IMR-90 (cell line): ENCODE data around the gene VEPH1. TPM values are rescaled to one million over a fixed set of nuclear protein-coding genes. Genes with fewer than 3 reads are reported as not detected.

ENCODE experiments used
- ATAC-seq: fragments of 200-7000 bp; cut with Tn5 transposase; 2 replicates; pipeline ENCODE4 v1.9.1; 2020; ENCODE audit warnings: low read depth, mild to moderate bottlenecking, moderate library complexity
- BruUV-seq: library from RNA; stranded (reverse); fragments of 400-500 nt; replicated peaks from 2 replicates; lab custom pipeline; 2021; lab: Mats Ljungman, UMichigan
- CTCF ChIA-PET: fragments of 300-600 bp; formaldehyde crosslinking; extraction: SDS; loops from one replicate; lab custom pipeline; 2021; ENCODE audit warnings: antibody characterized with exemption; lab: Yijun Ruan, JAX
- POLR2A ChIA-PET: fragments of 300-600 bp; sonication (Branson Sonifier 250); formaldehyde crosslinking; loops from one replicate; lab custom pipeline; 2022; ENCODE audit warnings: antibody characterized with exemption; ENCODE audit not compliant: unreplicated experiment; lab: Charles Lee
- DNase-seq: peaks from one replicate; pipeline ENCODE4 v3.0.0; 2013
- H2AFZ ChIP-seq: replicated peaks from 2 replicates; pipeline ENCODE3; 2013; ENCODE audit warnings: low read length, mild to moderate bottlenecking; ENCODE audit not compliant: poor library complexity
- H2AK5ac ChIP-seq: 2 replicates; pipeline ENCODE4 v1.6.1; 2013; ENCODE audit warnings: low read depth, low read length, inconsistent platforms
- H2AK9ac ChIP-seq: replicated peaks from 2 replicates; pipeline ENCODE3; 2013; ENCODE audit warnings: mild to moderate bottlenecking, low read depth, low read length, moderate library complexity; ENCODE audit not compliant: poor library complexity
- H2BK120ac ChIP-seq: 2 replicates; pipeline ENCODE4 v1.6.1; 2013; ENCODE audit warnings: low read depth, low read length, inconsistent platforms
- H2BK15ac ChIP-seq: 3 replicates; pipeline ENCODE4 v1.6.1; 2013; ENCODE audit warnings: low read depth, low read length, inconsistent platforms
- H2BK20ac ChIP-seq: 2 replicates; pipeline ENCODE4 v1.6.1; 2013; ENCODE audit warnings: low read depth, mild to moderate bottlenecking, inconsistent platforms, low read length, moderate library complexity
- H2BK5ac ChIP-seq: 2 replicates; pipeline ENCODE4 v1.6.1; 2013; ENCODE audit warnings: mild to moderate bottlenecking, low read depth, low read length, inconsistent platforms; ENCODE audit not compliant: poor library complexity, severe bottlenecking
- H3K14ac ChIP-seq: replicated peaks from 2 replicates; pipeline ENCODE4 v1.6.1; 2013; ENCODE audit warnings: low read depth, low read length, inconsistent platforms
- H3K18ac ChIP-seq: 2 replicates; pipeline ENCODE4 v1.6.1; 2013; ENCODE audit warnings: low read depth, low read length, control low read depth
- H3K23ac ChIP-seq: 2 replicates; pipeline ENCODE4 v1.6.1; 2013; ENCODE audit warnings: low read depth, low read length, inconsistent platforms
- H3K27ac ChIP-seq: 2 replicates; pipeline ENCODE4 v1.5.1; 2013; ENCODE audit warnings: mild to moderate bottlenecking, control low read depth, low read length; ENCODE audit not compliant: insufficient read depth
- H3K27me3 ChIP-seq: 2 replicates; pipeline ENCODE4 v1.6.1; 2013; ENCODE audit warnings: low read length; ENCODE audit not compliant: control insufficient read depth, insufficient read depth
- H3K36me3 ChIP-seq: 2 replicates; pipeline ENCODE4 v1.6.1; 2013; ENCODE audit warnings: low read length, mixed read lengths; ENCODE audit not compliant: control insufficient read depth, insufficient read depth
- H3K4ac ChIP-seq: 2 replicates; pipeline ENCODE4 v1.6.1; 2013; ENCODE audit warnings: low read depth, low read length, inconsistent platforms
- H3K4me1 ChIP-seq: 2 replicates; pipeline ENCODE4 v1.6.1; 2013; ENCODE audit warnings: low read length, mixed read lengths; ENCODE audit not compliant: control insufficient read depth, insufficient read depth
- H3K4me2 ChIP-seq: 2 replicates; pipeline ENCODE4 v1.6.1; 2013; ENCODE audit warnings: low read depth, mild to moderate bottlenecking, control low read depth, low read length, moderate library complexity
- H3K4me3 ChIP-seq: 2 replicates; pipeline ENCODE4 v1.5.1; 2013; ENCODE audit warnings: low read depth, mild to moderate bottlenecking, control low read depth, low read length, moderate library complexity; ENCODE audit not compliant: insufficient read depth
- H3K56ac ChIP-seq: 2 replicates; pipeline ENCODE4 v1.6.1; 2013; ENCODE audit warnings: low read length, inconsistent platforms; ENCODE audit not compliant: insufficient read depth; ENCODE audit errors: extremely low read depth
- H3K79me1 ChIP-seq, 2 experiments: 2 replicates each; pipeline ENCODE4 v1.6.1; 2013; ENCODE audit warnings: low read length in 2 of 2, inconsistent platforms in 1 of 2, low read depth in 1 of 2
- H3K9ac ChIP-seq: 2 replicates; pipeline ENCODE4 v1.6.1; 2013; ENCODE audit warnings: low read depth, low read length, control low read depth
- H3K9me1 ChIP-seq: 2 replicates; pipeline ENCODE4 v1.6.1; 2013; ENCODE audit warnings: low read length, inconsistent platforms; ENCODE audit not compliant: insufficient read depth
- H3K9me3 ChIP-seq: 2 replicates; pipeline ENCODE4 v1.6.1; 2013; ENCODE audit warnings: low read length; ENCODE audit not compliant: control insufficient read depth, insufficient read depth
- H4K20me1 ChIP-seq: 2 replicates; pipeline ENCODE4 v1.6.1; 2013; ENCODE audit warnings: low read length, inconsistent platforms; ENCODE audit not compliant: insufficient read depth
- H4K5ac ChIP-seq: 2 replicates; pipeline ENCODE4 v1.6.1; 2013; ENCODE audit warnings: mild to moderate bottlenecking, low read depth, low read length, control low read depth
- H4K8ac ChIP-seq, 2 experiments: 2 replicates each; pipeline ENCODE4 v1.6.1; 2013; ENCODE audit warnings: low read depth in 2 of 2, low read length in 2 of 2, control low read depth in 1 of 2, inconsistent platforms in 1 of 2
- H4K91ac ChIP-seq: 2 replicates; pipeline ENCODE4 v1.6.1; 2013; ENCODE audit warnings: low read depth, low read length, inconsistent platforms; ENCODE audit not compliant: insufficient read depth
- CHD1 ChIP-seq: IDR thresholded peaks from 2 replicates; pipeline ENCODE4 v1.6.1; 2012; ENCODE audit warnings: low read depth, low read length, improper control_type of control experiment
- MAFK ChIP-seq: IDR thresholded peaks from 2 replicates; pipeline ENCODE4 v1.6.1; 2012; ENCODE audit warnings: low read depth, low read length, improper control_type of control experiment
- MXI1 ChIP-seq: IDR thresholded peaks from 2 replicates; pipeline ENCODE4 v1.6.1; 2012; ENCODE audit warnings: low read depth, mild to moderate bottlenecking, low read length, moderate library complexity, borderline replicate concordance
- POLR2A ChIP-seq: IDR thresholded peaks from 2 replicates; pipeline ENCODE4 v1.6.1; 2012; ENCODE audit warnings: mild to moderate bottlenecking, low read depth, low read length
- RCOR1 ChIP-seq: IDR thresholded peaks from 2 replicates; pipeline ENCODE4 v1.6.1; 2012; ENCODE audit warnings: mild to moderate bottlenecking, low read length, improper control_type of control experiment; ENCODE audit not compliant: insufficient replicate concordance
- SMC3 ChIP-seq: fragments of 150-350 bp; IDR thresholded peaks from 2 replicates; pipeline ENCODE4 v1.6.1; 2016; ENCODE audit warnings: low read depth, mild to moderate bottlenecking, antibody characterized with exemption, low read length, moderate library complexity
- WGBS, 2 experiments: methylation state at CpG; one replicate each; pipeline versions ENCODE4 v1.1.5 to v1.1.7; 2013; ENCODE audit warnings: missing lambda C conversion rate in 2 of 2; ENCODE audit not compliant: insufficient read length in 1 of 2; ENCODE audit errors: extremely low coverage in 2 of 2; 5-methylcytosine and 5-hydroxymethylcytosine counted together
- dilution Hi-C: fragments of 300-500 bp; cut with HindIII; formaldehyde crosslinking; loops from one replicate; pipeline ENCODE4 v1.14.3; 2018; ENCODE audit warnings: low sequenced_read_pairs; ENCODE audit not compliant: unreplicated experiment
- in situ Hi-C: fragments of 300-500 bp; cut with MboI; formaldehyde crosslinking; loops from 3 replicates; pipeline ENCODE4 v1.14.3; 2019; ENCODE audit warnings: low sequenced_read_pairs, inconsistent platforms, mixed read lengths
- intact Hi-C: fragments of 100-400 bp; cut with micrococcal nuclease; formaldehyde crosslinking; loops from 2 replicates; pipeline ENCODE4 v1.10.0; 2022
- polyA plus RNA-seq, 3 experiments: library from polyadenylated mRNA; depleted of rRNA; stranded (reverse); fragments of >200 nt; gene quantifications; 2 replicates each; pipeline ENCODE4 v1.2.3, GENCODE V29; 2012; ENCODE audit warnings: low replicate concordance in 1 of 3
- total RNA-seq: library from RNA; depleted of rRNA; stranded (reverse); fragments of >200 nt; gene quantifications from 2 replicates; pipeline ENCODE4 v1.2.3, GENCODE V29; 2012
- TF ChIP-seq, protein P1 (sequence below): fragments of 150-350 bp; IDR thresholded peaks from 2 replicates; pipeline ENCODE4 v1.6.1; 2017; ENCODE audit warnings: mild to moderate bottlenecking, antibody characterized with exemption, low read length, low read depth

VEPH1 gene
- total and polyA plus RNA-seq, 2 of the 4 experiments (the other 2 are of a cell fraction): 30.5 to 130 TPM

DNA sequence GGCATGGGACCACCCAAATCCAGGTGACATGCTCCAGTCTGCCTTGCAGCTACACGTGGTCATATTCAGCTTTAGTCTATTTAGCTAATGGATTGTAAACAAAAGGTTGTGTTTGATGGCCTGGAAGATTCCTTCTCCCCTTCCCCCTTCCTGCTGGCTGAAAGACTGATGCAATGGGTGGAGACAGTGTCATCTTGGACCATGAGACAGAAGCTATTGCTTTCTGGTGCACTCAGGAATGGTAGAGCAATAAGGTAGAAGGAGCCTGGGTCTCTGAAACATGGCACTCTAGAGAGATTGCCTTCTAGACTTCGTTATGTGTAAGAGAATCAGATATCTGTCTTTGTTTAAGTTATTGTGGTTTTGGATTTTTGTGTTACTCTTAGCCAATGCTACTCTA is 92.3 kb downstream of the VEPH1 start:
- H4K5ac ChIP-seq: no peak overlapping the region
- H3K9ac ChIP-seq: no peak overlapping the region
- no peak overlapping the region; the same call in 1 of the 2 replicates for H3K23ac ChIP-seq
- H3K4ac ChIP-seq: no peak overlapping the region; the same call in 1 of the 2 replicates
- peak overlapping the region; percentile 58; the same call in 1 of the 2 replicates for H3K14ac ChIP-seq
- WGBS, 2 experiments: no CpG with 5 or more reads among the region's 2 CpGs
- CTCF ChIA-PET: no interaction called here
- peak overlapping the region; percentile 44; the same call in 1 of the 3 replicates for H2BK15ac ChIP-seq
- H4K20me1 ChIP-seq: no peaks in the 10 kb centered on the region
- no peak overlapping the region for H2AK9ac ChIP-seq
- H4K8ac ChIP-seq: no peak overlapping the region; a peak in 1 of 4 replicates
- no peaks in the 10 kb centered on the region for H3K36me3 ChIP-seq
- intact Hi-C loops: no loop called here
- H3K27me3 ChIP-seq: no peaks in the 10 kb centered on the region
- H3K9me1 ChIP-seq: peaks cover 3% of the 10 kb centered on the region; the same call in 1 of the 2 replicates
- peak overlapping the region; percentile 63 for H2BK120ac ChIP-seq
- no peak for TF ChIP-seq POLR2A
- TF ChIP-seq SMC3: no peak
- TF ChIP-seq, protein P1, sequence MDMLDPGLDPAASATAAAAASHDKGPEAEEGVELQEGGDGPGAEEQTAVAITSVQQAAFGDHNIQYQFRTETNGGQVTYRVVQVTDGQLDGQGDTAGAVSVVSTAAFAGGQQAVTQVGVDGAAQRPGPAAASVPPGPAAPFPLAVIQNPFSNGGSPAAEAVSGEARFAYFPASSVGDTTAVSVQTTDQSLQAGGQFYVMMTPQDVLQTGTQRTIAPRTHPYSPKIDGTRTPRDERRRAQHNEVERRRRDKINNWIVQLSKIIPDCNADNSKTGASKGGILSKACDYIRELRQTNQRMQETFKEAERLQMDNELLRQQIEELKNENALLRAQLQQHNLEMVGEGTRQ: no peak
- no peak for TF ChIP-seq MXI1
- no peak for TF ChIP-seq RCOR1
- no peak for TF ChIP-seq CHD1
- TF ChIP-seq MAFK: no peak
- peak overlapping the region; percentile 89 for H2AK5ac ChIP-seq
- POLR2A ChIA-PET: no interaction called here
- H3K4me2 ChIP-seq: no peak overlapping the region
- no peak overlapping the region for H3K56ac ChIP-seq
- ATAC-seq (no peak), DNase-seq (no peak)
- dilution Hi-C loops: no loop called here
- H4K91ac ChIP-seq: no peak overlapping the region; the same call in 1 of the 2 replicates
- H3K4me1 ChIP-seq: no peaks in the 10 kb centered on the region; the same call in 1 of the 2 replicates
- H3K79me1 ChIP-seq: 0 out of 4 replicates have a peak, but pooled peaks cover 0 to 3% of the 10 kb centered on the region in 2 experiments
- H2BK5ac ChIP-seq: no peak overlapping the region
- in situ Hi-C loops: no loop called here
- no peak overlapping the region for H2AFZ ChIP-seq
- BruUV-seq: no TSS peak
- no peak overlapping the region for H3K18ac ChIP-seq
- H3K4me3 ChIP-seq: no peak overlapping the region
- H2BK20ac ChIP-seq: no peak overlapping the region
- no peaks in the 10 kb centered on the region for H3K9me3 ChIP-seq
- H3K27ac ChIP-seq: no peak overlapping the region
